Activated naive CD8-positive, alpha-beta T cell treated with anti-CD3 and anti-CD28 coated beads for 36 hours (primary cell): ENCODE data around the gene MLN. TPM values are rescaled to one million over a fixed set of nuclear protein-coding genes. Genes with fewer than 3 reads are reported as not detected.

Experiments used
- DNase-seq: peaks from one replicate; pipeline ENCODE4 v3.0.0; 2021
- H3K27ac Mint-ChIP-seq: one replicate; pipeline ENCODE4 v1.8.0; 2022; ENCODE audit warnings: mild to moderate bottlenecking, moderate library complexity, mixed read lengths
- H3K27me3 Mint-ChIP-seq: one replicate; pipeline ENCODE4 v1.8.0; 2022; ENCODE audit warnings: mild to moderate bottlenecking, mixed read lengths
- H3K36me3 Mint-ChIP-seq: one replicate; pipeline ENCODE4 v1.8.0; 2021; ENCODE audit warnings: mild to moderate bottlenecking, mixed read lengths
- H3K4me1 Mint-ChIP-seq: one replicate; pipeline ENCODE4 v1.8.0; 2021; ENCODE audit warnings: mixed read lengths
- H3K4me3 Mint-ChIP-seq: one replicate; pipeline ENCODE4 v1.8.0; 2022; ENCODE audit warnings: mild to moderate bottlenecking, moderate library complexity, mixed read lengths
- H3K9me3 Mint-ChIP-seq: one replicate; pipeline ENCODE4 v1.8.0; 2022; ENCODE audit warnings: mixed read lengths
- total RNA-seq, 2 experiments: library from RNA; stranded (reverse); gene quantifications; one replicate each; pipeline ENCODE4 v1.2.3, GENCODE V29; 2021

MLN gene
- total RNA-seq, 2 experiments from 2014 or later, result not detected

DNA sequence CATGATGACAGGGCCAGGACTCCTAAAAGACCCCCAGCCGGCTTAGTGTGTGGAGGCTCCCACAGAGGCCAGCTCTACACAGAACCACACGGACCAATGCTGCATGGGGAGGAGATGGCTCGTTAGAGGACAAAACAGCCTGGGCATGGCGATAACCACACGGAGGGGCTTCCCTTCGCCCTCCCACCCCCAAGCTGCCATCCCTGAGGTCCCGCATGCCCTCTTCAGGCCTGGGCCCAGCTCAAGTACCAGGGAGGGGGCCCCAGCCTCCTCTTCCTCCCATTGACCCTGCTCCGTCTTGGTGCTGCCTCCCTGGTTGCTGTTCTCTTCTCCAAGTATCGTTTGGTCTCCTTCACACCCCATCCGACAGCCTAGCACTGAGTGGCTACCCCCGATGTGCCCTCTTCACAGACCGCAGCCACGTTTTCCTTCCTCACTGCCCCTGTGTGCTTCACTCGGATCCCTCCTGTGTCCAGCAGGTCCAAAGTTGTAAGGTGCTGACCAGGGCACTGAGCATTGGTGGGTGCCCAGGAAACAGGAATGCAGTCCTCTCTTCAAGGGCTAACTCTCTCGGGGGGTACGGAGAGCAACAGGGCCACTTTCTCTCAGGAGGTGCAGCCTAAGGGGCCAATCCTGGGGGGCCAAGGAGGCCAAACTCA lies 9.6 kb upstream of the MLN start:
- H3K27ac Mint-ChIP-seq, result no peak overlapping the region
- H3K4me3 Mint-ChIP-seq, result no peak overlapping the region
- no peaks in the 10 kb centered on the region for H3K36me3 Mint-ChIP-seq
- H3K27me3 Mint-ChIP-seq, result peaks cover 56% of the 10 kb centered on the region
- no peak for DNase-seq
- H3K9me3 Mint-ChIP-seq, result no peaks in the 10 kb centered on the region
- peaks cover 6% of the 10 kb centered on the region for H3K4me1 Mint-ChIP-seq

DNA sequence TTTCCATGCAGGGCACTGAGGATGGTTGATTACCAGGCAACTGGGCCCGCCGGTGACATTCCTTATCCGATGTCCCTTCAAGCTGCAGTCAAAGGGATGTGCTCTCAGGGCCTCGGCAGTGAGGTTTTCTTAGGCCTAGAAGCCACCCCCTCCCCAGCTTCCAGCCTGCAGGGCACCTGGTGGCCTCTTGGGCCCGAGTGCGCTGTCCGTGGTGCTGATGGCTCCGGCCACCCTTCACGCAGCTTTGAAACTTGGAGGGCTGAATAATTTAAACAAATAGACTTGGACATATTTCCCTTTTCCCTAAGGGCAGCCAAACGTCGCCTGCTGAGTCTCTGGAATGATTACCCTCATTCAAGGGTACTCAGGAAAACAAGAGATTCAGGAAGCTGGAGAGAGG lies 8.9 kb upstream of the MLN start:
- Mint-ChIP-seq H3K27ac (no peak overlapping the region), H3K4me3 (no peak overlapping the region), H3K27me3 (peaks cover 63% of the 10 kb centered on the region), H3K9me3 (no peaks in the 10 kb centered on the region), H3K4me1 (peaks cover 12% of the 10 kb centered on the region), H3K36me3 (no peaks in the 10 kb centered on the region)
- DNase-seq, result peak; percentile 34

DNA sequence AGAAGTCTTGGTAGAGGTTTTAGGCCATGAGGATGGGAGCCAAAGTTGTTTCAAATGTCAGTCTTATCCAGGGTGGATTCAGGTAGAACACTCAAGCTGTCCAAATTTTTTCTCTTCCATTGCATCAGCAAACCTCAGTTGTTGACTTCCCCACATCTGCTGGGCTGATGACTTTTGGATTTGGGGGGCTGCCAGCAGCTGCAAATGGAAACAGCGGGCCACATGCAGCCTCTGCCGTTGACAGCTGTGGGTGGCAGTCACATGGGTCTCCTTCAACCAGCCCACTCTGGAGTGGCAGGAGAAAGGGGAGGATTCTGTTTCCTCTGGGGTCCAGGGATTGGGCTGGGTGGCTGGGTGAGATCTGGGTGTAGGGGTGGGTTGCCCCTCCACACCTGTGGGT lies 5.8 kb upstream of the MLN start:
- no peaks in the 10 kb centered on the region for H3K9me3 Mint-ChIP-seq
- no peaks in the 10 kb centered on the region for H3K36me3 Mint-ChIP-seq
- H3K4me1 Mint-ChIP-seq, result peaks cover 16% of the 10 kb centered on the region
- no peak overlapping the region for H3K27ac Mint-ChIP-seq
- DNase-seq, result no peak
- H3K4me3 Mint-ChIP-seq, result no peak overlapping the region
- H3K27me3 Mint-ChIP-seq, result peaks cover 55% of the 10 kb centered on the region

DNA sequence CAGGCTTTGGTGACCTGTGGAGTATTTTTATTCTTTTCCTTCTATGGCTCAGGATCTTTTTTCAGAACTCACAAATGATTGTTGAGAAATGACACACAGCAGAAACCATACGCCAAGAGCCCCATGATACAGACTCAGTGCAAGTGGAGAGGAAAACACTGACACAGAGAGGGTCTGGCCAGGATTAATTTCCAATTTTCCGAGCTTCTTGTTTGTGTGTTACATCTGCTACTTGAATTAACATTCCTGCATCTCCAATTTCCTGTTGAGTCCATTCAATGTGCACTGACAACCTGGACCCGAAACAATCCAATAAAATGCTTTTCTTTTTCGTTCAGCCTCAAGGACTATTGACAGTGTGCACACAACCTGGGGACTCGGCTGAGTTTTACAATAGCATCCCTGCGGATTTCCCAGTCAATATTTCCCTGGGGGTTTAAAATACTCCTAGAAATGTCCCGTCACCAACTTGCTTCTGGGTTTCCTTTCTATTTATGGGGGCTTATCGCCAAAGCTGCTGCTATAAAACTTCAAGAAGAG lies 4.9 kb upstream of the MLN start:
- DNase-seq, result no peak
- H3K27ac Mint-ChIP-seq, result no peak overlapping the region
- no peak overlapping the region for H3K4me3 Mint-ChIP-seq
- H3K27me3 Mint-ChIP-seq, result peaks cover 48% of the 10 kb centered on the region
- H3K4me1 Mint-ChIP-seq, result peaks cover 16% of the 10 kb centered on the region
- H3K9me3 Mint-ChIP-seq, result no peaks in the 10 kb centered on the region
- no peaks in the 10 kb centered on the region for H3K36me3 Mint-ChIP-seq

DNA sequence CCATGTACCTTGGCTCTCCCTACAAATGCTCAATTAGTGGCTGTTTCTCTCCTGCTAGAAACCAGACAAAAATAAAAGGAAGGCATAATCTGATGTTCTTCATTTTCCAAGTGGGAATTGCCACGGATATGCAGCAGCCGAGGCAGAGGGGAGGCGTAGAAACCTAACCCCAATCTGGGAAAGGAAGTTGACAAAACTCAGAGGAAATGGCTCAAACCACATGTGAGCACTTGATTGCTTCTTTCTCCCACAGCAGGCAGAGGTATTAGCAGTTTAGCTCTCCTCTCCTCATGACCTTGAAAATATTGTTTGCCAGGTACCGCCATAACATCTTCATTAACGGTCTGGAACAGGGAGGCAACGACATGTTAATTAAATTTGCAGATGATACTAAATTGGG lies 3.8 kb upstream of the MLN start:
- H3K27ac Mint-ChIP-seq, result no peak overlapping the region
- peaks cover 16% of the 10 kb centered on the region for H3K4me1 Mint-ChIP-seq
- peaks cover 39% of the 10 kb centered on the region for H3K27me3 Mint-ChIP-seq
- H3K4me3 Mint-ChIP-seq, result no peak overlapping the region
- DNase-seq, result no peak
- H3K9me3 Mint-ChIP-seq, result no peaks in the 10 kb centered on the region
- H3K36me3 Mint-ChIP-seq, result no peaks in the 10 kb centered on the region

DNA sequence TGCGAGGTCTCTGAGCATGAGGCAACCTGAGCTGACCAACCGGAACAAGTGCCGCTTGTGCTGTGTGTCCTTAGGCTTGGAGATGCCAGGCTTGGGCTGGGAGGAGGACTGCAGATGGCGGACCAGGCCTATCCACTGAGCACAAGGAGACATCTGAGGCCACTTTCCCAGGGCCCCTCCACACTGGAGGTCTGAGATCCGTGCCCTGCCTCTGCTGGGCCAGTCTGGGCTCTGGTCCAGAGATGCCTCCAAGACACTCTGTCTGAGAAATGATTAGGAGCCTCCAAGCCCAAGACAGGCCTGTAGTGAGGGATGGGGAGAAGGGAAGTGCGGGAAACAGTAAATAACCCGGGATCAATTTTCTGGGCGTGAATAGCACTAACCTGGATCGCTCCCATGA lies 3.0 kb upstream of the MLN start:
- Mint-ChIP-seq H3K36me3 (no peaks in the 10 kb centered on the region), H3K9me3 (no peaks in the 10 kb centered on the region), H3K4me3 (no peak overlapping the region), H3K27ac (no peak overlapping the region), H3K4me1 (peaks cover 16% of the 10 kb centered on the region), H3K27me3 (peaks cover 32% of the 10 kb centered on the region)
- no peak for DNase-seq

DNA sequence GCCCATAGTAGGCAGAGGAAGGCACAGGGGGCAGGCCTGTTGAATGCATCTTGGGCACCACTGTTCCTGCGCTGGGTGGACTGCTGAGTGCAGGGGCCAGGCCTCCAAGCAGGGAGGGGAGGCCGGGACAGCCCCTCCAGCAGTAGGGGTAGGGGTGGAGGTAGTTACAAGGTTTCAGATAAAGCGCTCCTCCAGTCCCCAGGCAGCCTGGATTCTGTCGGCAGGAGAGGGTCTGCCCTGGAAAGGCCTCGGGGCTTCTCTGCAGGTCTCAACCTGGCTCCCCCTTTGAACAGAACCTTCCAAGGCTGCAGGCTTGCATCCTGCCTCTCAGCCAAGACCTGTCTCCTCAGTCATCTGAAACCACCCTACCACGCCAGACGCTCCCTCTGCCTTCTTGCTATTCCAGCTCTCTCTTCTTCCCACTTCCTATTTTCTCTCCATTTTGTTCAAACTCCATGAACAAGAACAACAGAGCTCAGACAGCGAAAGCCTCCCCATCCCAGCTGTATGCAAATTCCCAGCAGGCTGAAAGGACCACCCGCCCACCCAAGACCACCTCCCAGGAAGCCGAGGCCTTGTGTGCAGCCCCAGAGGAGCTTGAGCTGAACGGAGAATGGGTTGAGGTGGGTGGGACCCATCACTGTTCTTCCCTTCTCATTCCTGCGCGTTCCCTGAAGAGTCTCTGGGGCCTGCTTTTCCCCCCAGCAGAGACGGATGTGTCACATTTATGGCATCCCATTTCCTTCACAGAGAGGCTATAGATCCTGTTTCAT lies 1.4 kb downstream of the MLN start:
- no peak for DNase-seq
- Mint-ChIP-seq H3K36me3 (no peaks in the 10 kb centered on the region), H3K4me3 (no peak overlapping the region), H3K27me3 (peaks cover 14% of the 10 kb centered on the region), H3K9me3 (no peaks in the 10 kb centered on the region), H3K4me1 (peaks cover under 1% of the 10 kb centered on the region), H3K27ac (no peak overlapping the region)

DNA sequence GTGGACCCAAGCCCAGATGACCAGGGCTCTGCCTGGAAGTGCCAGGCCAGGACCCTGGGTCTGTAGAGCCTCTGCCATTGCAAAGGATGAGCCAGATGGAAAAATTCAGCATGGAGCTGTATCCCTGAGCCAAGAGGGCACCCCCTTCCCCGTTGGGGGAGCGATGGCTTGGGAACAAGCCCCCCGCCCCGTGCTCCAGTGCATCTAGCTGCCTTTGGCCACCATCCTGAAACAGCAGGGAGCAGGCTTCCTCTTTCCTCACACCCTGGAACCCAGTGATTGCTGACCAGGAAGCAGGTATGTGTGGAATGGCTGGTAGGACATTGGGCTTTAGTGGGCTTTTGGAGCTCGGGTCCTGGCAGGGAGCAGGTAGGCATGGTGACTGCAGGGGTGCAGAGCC lies 2.2 kb downstream of the MLN start:
- Mint-ChIP-seq H3K36me3 (no peaks in the 10 kb centered on the region), H3K4me1 (no peaks in the 10 kb centered on the region), H3K27me3 (peaks cover 17% of the 10 kb centered on the region), H3K27ac (no peak overlapping the region), H3K4me3 (no peak overlapping the region), H3K9me3 (no peaks in the 10 kb centered on the region)
- no peak for DNase-seq

DNA sequence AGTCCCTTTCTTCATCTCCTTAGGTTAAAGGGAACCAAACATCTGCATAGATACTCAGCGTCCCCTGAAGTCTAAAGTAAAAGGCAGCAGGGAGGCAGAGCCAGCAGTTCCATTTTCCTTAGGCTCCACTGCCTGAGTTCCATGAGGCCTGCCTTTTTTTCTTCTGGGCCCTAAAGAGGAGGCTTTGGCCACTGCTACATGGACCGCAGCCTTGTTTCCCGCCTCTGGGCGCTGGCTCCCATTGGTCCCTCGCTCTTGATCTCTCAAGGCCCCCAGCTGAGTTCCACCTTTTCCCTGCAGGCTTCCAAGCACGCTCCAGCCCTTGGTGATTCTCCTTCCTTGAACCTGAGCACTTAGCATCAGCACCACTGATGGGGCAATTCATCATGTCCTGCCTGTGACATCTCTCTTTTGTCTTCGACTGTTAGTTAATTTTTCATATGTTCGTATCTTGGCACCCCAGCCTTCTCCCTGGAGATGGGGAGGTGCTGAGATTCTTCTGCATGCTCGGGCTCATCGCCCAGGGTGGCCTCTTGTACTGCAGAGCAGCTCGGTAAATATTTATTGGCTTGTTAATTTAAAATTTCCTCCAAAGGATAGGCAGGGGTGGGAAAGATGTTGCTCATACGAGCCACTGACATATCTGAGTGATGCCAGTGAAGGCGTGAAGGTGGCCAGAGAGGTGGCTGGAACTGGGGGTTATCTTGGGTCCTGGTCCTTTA lies 3.4 kb downstream of the MLN start:
- DNase-seq, result no peak
- Mint-ChIP-seq H3K27me3 (peaks cover 17% of the 10 kb centered on the region), H3K27ac (no peak overlapping the region), H3K4me3 (no peak overlapping the region), H3K9me3 (no peaks in the 10 kb centered on the region), H3K36me3 (no peaks in the 10 kb centered on the region), H3K4me1 (no peaks in the 10 kb centered on the region)

DNA sequence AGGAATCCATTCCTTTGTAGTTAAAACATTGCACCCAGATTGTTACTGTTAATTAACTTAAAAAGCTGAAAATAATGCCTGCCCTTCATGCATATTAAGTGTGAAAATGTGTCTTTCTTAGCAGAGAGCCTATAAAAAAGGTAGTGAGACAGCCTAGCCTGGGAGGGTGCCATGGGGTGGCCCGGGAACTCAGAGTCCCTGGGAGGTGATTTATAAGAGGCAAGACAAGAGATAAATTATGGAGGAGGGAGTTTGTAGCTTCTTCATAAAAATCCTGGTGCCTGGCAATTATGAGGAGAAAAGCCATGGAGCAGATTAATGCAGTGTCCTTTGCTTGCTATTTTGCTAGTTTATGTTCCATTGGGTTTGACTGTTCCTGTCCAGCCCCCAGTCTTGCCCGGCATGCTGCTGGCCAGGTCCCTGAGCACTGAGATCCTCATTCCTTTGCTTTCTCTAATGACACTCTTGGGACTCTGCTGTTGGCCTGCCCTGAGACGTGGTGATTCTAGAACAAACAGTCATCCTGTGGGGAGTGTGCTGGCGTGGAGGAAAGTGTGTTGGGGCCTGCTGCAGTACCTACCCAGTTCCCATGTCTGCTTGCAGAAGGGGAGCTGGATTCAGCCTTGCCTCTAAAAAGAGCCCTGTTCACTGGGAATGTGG lies 4.2 kb downstream of the MLN start:
- no peaks in the 10 kb centered on the region for H3K4me1 Mint-ChIP-seq
- H3K36me3 Mint-ChIP-seq, result no peaks in the 10 kb centered on the region
- H3K9me3 Mint-ChIP-seq, result no peaks in the 10 kb centered on the region
- no peak overlapping the region for H3K4me3 Mint-ChIP-seq
- H3K27ac Mint-ChIP-seq, result no peak overlapping the region
- H3K27me3 Mint-ChIP-seq, result peaks cover 17% of the 10 kb centered on the region
- DNase-seq, result no peak

DNA sequence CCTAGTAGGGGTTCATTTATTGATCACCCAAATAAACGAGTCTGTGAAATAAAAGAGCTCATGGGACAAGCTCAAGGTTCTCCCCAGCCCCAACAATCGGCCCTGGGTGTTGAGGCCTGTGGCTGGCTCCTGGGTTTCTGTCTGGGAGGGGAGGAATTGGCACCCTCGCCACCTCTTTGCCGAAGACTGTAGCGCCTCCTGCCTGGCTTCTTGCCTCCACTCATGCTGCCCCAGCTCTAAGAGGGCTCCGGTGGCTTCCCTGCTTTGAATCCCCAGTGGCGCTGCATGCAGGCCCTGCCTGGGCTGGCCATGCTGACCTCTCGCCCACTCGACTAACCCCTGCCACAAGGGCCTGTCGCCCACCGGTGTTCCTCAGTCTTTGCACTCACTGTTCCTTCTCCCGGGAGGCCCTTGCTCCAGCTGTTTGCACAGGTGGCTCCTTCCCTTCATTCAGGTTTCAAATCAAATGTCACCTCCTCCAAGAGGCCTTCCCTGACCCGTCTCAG lies 5.4 kb downstream of the MLN start:
- H3K4me1 Mint-ChIP-seq, result no peaks in the 10 kb centered on the region
- peaks cover 17% of the 10 kb centered on the region for H3K27me3 Mint-ChIP-seq
- H3K9me3 Mint-ChIP-seq, result no peaks in the 10 kb centered on the region
- no peak overlapping the region for H3K4me3 Mint-ChIP-seq
- no peak for DNase-seq
- no peaks in the 10 kb centered on the region for H3K36me3 Mint-ChIP-seq
- H3K27ac Mint-ChIP-seq, result no peak overlapping the region

DNA sequence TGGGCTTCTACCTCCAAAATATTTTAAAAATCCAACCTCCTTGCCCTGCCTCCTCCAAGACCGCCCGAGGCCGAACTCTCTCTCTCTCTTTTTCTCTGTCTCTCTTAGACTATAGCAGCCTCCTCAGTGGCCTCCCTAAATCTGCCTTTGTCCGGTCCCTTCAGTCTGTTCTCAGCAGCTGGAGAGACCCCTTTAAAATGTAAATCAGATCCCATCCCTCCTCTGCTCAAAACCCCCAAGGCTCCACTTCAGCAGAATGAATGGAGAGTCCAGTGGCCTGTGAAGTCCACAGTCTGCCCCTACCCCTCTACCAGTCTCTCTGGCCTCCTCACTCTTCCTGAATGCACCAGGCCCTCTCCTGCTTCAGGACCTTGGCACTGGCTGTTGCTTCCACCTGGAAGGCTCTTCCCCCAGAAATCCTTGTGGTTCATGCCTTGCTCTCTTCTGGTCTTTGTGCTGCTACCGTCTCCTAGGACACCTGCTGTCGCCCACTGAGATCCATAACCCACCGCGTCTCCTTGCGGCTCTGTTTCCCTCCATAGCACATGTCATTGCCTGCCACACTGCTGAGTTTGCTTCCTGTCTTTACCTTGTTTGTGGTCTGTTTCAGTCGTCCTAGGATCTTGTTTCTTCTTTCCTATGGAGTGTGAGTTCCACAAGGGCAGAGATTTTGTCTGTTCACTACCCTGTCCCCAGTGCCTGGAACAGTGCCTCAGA lies 6.0 kb downstream of the MLN start:
- H3K27ac Mint-ChIP-seq, result no peak overlapping the region
- no peaks in the 10 kb centered on the region for H3K9me3 Mint-ChIP-seq
- H3K4me3 Mint-ChIP-seq, result no peak overlapping the region
- peaks cover 17% of the 10 kb centered on the region for H3K27me3 Mint-ChIP-seq
- no peak for DNase-seq
- no peaks in the 10 kb centered on the region for H3K4me1 Mint-ChIP-seq
- no peaks in the 10 kb centered on the region for H3K36me3 Mint-ChIP-seq

DNA sequence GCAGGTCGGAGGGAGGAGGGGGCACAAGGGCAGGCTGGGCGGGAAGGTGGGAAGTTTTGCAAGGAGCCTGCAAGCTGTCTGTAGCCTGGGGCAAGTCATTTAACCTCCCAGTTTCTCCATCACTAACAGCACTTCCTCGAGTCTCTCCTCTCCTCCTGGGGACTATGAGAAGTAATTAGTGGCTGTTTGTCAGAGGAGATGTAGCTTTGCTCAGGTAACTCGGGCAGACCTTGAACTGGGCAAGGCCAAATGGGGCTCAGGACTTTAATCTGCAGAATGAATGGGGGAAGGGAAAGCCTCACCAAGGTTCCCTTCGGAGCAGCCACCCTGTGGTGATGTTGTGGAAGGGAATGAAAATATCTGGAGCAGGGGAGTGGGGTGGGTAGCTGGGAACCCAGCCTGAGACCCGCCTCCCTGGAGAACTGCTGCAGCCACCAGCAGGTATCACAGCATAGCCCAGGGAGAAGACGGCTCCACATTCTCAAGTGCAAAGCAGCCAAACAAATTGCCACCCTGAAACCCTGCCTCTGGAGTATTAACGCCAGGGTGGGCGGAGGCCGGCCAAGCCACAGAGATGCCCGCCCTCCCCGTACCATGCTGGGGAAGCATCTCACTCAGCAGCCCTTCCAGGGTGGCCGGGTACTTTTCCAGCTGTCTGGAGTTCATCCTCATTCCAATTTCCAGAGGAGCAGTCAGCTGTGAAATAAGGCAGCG lies 8.7 kb downstream of the MLN start:
- no peaks in the 10 kb centered on the region for H3K36me3 Mint-ChIP-seq
- H3K4me1 Mint-ChIP-seq, result no peaks in the 10 kb centered on the region
- peaks cover 14% of the 10 kb centered on the region for H3K27me3 Mint-ChIP-seq
- no peak overlapping the region for H3K4me3 Mint-ChIP-seq
- no peaks in the 10 kb centered on the region for H3K9me3 Mint-ChIP-seq
- no peak overlapping the region for H3K27ac Mint-ChIP-seq
- no peak for DNase-seq

DNA sequence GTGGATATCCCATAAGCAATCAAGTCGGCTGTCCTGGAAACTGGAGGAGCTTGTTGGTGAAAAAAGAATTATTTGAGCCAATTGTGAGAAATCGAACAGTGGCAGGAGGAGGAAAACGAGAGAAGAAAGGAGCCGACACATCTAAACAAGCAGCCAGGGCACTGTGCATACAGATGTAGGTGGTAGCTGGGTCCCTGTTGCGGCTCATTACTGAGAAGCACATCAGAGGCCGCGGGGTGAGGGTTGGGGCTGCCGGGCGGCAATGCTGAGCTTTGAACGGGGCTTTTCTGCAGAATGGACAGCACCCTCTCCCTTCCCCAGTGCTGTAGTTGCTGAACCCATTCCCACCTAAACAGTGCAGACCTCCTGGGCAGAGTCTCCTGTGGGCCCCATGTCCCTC lies 10.8 kb downstream of the MLN start:
- Mint-ChIP-seq H3K4me3 (no peak overlapping the region), H3K36me3 (peaks cover under 1% of the 10 kb centered on the region), H3K27me3 (peaks cover 9% of the 10 kb centered on the region), H3K9me3 (no peaks in the 10 kb centered on the region), H3K4me1 (peaks cover 9% of the 10 kb centered on the region), H3K27ac (no peak overlapping the region)
- DNase-seq, result no peak
